Uterus (tissue), 4 donors: Measurements from ENCODE around the gene ALDH3B1. TPM values are rescaled to one million over a fixed set of nuclear protein-coding genes. Genes with fewer than 3 reads are reported as not detected.

Source experiments
- DNase-seq, 2 donors: peaks; one replicate each; pipeline ENCODE4 v3.0.0-alpha.2; 2019 to 2020
- H3K27ac ChIP-seq, 2 donors: fragments of 200-600 bp; sonication (generic); 1 replicate in 1 of 2; 2 replicates in 1 of 2; pipeline ENCODE4 v1.5.1; 2016 to 2018
- H3K27me3 ChIP-seq, 2 donors: fragments of 200-600 bp; sonication (generic); one replicate each; pipeline ENCODE4 v1.5.1; 2018 to 2019; ENCODE audit warnings: control low read depth in 1 of 2
- H3K36me3 ChIP-seq, 2 donors: fragments of 200-600 bp; sonication (generic); one replicate each; pipeline ENCODE4 v1.5.1; 2019; ENCODE audit warnings: control low read depth in 1 of 2
- H3K4me1 ChIP-seq, 2 donors: fragments of 200-600 bp; sonication (generic); one replicate each; pipeline ENCODE4 v1.5.1; 2018 to 2019; ENCODE audit warnings: control low read depth in 1 of 2
- H3K4me3 ChIP-seq, 2 donors: fragments of 200-600 bp; sonication (generic); 1 replicate in 1 of 2; 2 replicates in 1 of 2; pipeline ENCODE4 v1.5.1; 2018 to 2019; ENCODE audit warnings: mild to moderate bottlenecking in 1 of 2
- H3K9me3 ChIP-seq, 2 donors: fragments of 200-600 bp; sonication (generic); one replicate each; pipeline ENCODE4 v1.5.1; 2019; ENCODE audit warnings: control low read depth in 1 of 2
- CTCF ChIP-seq, 4 experiments: fragments of 200-600 bp in 2 of 4; fragments of 450-650 bp in 2 of 4; sonication (generic) in 2 of 4; IDR thresholded peaks; one replicate each; pipeline ENCODE4 v1.5.1; 2016 to 2019; ENCODE audit warnings: antibody characterized with exemption in 4 of 4, mild to moderate bottlenecking in 2 of 4, moderate library complexity in 1 of 4
- POLR2A ChIP-seq, 2 donors: fragments of 450-650 bp; IDR thresholded peaks; one replicate each; pipeline ENCODE4 v1.6.1; 2016; ENCODE audit warnings: antibody characterized with exemption in 2 of 2, mild to moderate bottlenecking in 1 of 2, moderate library complexity in 1 of 2
- intact Hi-C: fragments of 100-400 bp; cut with DNase I; formaldehyde crosslinking; loops from one replicate; pipeline ENCODE4 v1.15.1; 2023; ENCODE audit warnings: low total_unique reads
- microRNA-seq: library from miRNA; unstranded; fragments of <30 nt; microRNA quantifications from one replicate; pipeline ENCODE4, GENCODE V29; 2016; ENCODE audit warnings: borderline microRNAs expressed, borderline replicate concordance
- small RNA-seq: library from RNA; depleted of rRNA; stranded (forward); fragments of <200 nt; gene quantifications from one replicate; pipeline ENCODE3, GENCODE V24; 2016
- total RNA-seq, 4 donors: library from RNA; depleted of rRNA in 3 of 4; stranded (reverse); fragments of >200 nt in 3 of 4; gene quantifications; one replicate each; pipeline versions ENCODE4 v1.1.0 to v1.2.4, GENCODE V29; 2014 to 2023
- donor health status: DM: yes; HTN: yes; CAD: no.

Gene ALDH3B1
- total RNA-seq, 4 donors from 2014 or later, result 2.3 to 5.7 (median 4.0) TPM

GRCh38 chr11:68076371-68077042, 66.4 kb downstream of the ALDH3B1 start:
- no peak for TF ChIP-seq CTCF (IDR thresholded peaks at IDR 0.05)
- TF ChIP-seq POLR2A (IDR thresholded peaks at IDR 0.05), result no peak
- no peaks in the 10 kb centered on the region for H3K27me3 ChIP-seq
- intact Hi-C loops, result no loop called here
- no peak overlapping the region for H3K4me3 ChIP-seq
- no peaks in the 10 kb centered on the region for H3K36me3 ChIP-seq
- H3K4me1 ChIP-seq, result no peaks in the 10 kb centered on the region
- DNase-seq, result no peak
- H3K9me3 ChIP-seq, result no peaks in the 10 kb centered on the region
- no peak overlapping the region for H3K27ac ChIP-seq

- no peaks in the 10 kb centered on the region for H3K4me1 ChIP-seq
- TF ChIP-seq CTCF (IDR thresholded peaks at IDR 0.05), result no peak
- no peak for TF ChIP-seq POLR2A (IDR thresholded peaks at IDR 0.05)
- no peak overlapping the region for H3K4me3 ChIP-seq
- H3K27me3 ChIP-seq, result no peaks in the 10 kb centered on the region
- no peak for DNase-seq
- no peaks in the 10 kb centered on the region for H3K9me3 ChIP-seq
- no peaks in the 10 kb centered on the region for H3K36me3 ChIP-seq
- no peak overlapping the region for H3K27ac ChIP-seq
- intact Hi-C loops, result no loop called here
These were observed 67.8 kb downstream of the ALDH3B1 start for GRCh38 chr11:68077617-68078582.

Small RNA genes within 50 kb of the gene (microRNA-seq; reads per million reads assigned to microRNA genes)
- not detected for gene MIR4691
- gene MIR6753, result not detected
- not detected for gene MIR7113

Small RNA genes within 50 kb of the gene (small RNA-seq; reads per million reads assigned to genes)
- gene MIR6753, result not detected

Other genes starting within 250 kb of the ALDH3B1 start
- gene UNC93B1, start 6.2 kb upstream of the ALDH3B1 start, total RNA-seq, result 10 to 100 TPM in 3 of 4 donors, 1 to 10 TPM in 1; 4.1 to 24.3 (median 13.2) TPM
- 100 to 1,000 TPM in 2 of 4 donors, 10 to 100 TPM in 2; 53.4 to 291 (median 139) TPM for gene NDUFS8, start 20.4 kb downstream of the ALDH3B1 start, total RNA-seq
- gene TCIRG1, start 28.7 kb downstream of the ALDH3B1 start, total RNA-seq, result 100 to 1,000 TPM in 2 of 4 donors, 10 to 100 TPM in 2; 62.1 to 162 (median 115) TPM
- 10 to 100 TPM; 21.8 to 57.1 (median 30.3) TPM for gene CHKA, start 111.1 kb downstream of the ALDH3B1 start, total RNA-seq
- gene KMT5B, start 203.0 kb downstream of the ALDH3B1 start, total RNA-seq, result 100 to 1,000 TPM in 1 of 4 donors, 10 to 100 TPM in 3; 13.5 to 108 (median 79.4) TPM